HG03432 (cell line): Measurements from ENCODE around the gene ABTB1.
"Not testable (repeated sequence)": the region's sequence is repeated elsewhere in the genome, so short reads cannot be mapped to it uniquely, and the experiment has no call there.

Experiments used
- ATAC-seq: cut with Tn5 transposase; IDR thresholded peaks from one replicate; pipeline ENCODE4 v1.9.1; 2021; ENCODE audit warnings: mild to moderate bottlenecking, moderate library complexity; ENCODE audit not compliant: unreplicated experiment

ABTB1 gene

DNA sequence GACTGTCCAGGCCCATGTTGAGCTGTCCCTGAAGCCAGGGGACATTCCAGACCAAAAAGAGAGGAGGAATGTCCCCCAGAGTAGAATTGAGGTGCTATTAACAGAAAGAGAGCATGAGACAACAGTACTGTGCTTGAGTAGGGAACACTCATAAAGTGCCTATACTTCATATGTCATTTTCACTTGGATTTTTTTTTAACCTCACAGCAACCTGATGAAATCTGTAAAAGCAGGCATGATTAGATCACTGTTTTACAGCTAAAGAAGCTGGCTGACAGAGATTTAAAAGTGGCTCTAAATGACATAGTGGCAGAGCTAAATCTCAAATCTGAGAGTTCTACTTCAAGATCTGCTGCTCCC, 24.9 kb upstream of the ABTB1 start:
- ATAC-seq: no peak

DNA sequence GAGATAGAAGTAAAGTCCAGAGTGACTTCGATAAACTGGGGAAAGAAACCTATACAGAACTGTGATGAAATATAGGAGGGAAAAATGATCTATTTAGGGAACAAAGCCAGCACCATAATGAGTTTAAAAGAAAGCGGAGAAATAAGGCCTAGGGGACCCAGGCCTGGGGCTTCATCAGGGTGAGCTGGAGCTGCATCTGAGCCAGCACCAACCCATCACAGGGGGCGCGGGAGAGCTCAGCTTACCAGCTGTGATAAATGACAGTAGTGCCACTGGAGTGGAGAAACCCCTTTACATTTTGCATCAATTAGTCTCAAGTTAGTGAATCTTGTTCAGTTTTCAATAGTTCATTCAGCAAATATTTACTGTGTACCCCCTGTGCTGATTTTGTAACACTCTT, 22.5 kb upstream of the ABTB1 start:
- no peak for ATAC-seq

DNA sequence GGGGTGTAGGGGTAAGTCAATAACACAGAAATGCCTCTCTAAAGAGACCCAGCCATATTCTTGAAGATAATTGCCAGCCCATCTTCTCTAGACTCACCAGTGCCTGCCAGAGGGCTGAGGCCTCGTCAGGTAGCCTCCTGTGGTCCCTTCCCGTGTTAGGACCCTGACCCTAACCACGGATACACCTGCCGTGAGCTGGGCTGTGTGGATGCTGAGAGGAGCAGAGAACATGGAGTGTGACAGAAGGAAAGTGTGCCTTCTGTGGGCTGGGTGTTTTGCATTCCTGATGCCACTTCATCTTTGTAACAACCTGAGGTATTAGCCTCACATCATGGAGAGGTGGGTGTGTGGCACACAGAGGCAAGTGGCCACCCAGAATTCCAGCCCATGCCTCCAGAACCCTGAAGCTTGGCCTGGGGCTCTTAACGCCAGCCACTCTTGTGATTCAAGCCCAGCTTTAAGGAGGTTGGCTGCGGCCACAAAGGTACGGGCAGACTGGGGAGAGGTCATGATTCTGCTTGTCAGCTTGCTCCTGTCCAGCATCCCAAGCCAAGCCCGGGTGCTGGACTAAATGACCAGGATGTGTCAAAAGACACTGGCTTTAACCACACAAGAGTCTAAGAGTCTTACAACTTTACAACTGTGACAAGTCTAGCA, 21.1 kb upstream of the ABTB1 start:
- no peak for ATAC-seq

DNA sequence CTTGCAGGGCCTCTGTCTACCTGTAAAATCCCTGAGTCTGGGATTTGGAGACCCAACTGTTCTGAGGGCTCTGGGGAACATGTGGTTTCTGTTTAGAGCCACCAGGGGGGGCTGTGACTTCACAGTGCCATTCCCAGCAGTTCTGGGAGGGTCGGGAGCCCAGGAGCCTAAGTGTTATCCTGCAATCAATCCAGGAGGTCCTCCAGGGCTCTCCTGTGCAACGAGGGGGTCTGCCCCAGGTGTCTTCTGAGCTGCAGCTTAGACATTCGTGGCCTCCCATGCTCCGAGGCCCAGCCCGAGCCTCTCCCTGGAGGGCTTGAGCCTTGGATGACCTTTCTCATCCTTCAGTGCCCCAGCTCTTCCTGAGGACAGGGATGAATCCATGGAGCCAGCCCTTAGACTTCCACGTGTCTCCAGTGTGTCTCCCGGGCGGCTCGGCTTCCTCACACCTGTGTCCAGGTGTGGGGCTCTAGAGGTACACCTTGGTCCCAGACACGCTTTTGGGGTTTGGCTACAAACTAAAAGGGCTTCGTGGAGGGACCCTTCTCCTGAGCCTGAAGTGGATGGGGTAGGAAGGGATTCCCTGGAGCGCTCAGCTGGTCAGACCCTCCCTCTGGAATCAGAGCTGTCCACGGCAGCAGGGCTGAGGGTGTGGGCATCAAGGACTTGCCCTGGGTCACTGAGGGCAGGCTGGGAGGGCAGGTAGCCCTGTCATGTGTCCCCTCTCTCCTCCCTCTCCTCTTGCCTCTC, 20.3 kb upstream of the ABTB1 start:
- no peak for ATAC-seq

- ATAC-seq: no peak
These were observed 18.4 kb upstream of the ABTB1 start for GRCh38 chr3:127654374-127654773.

DNA sequence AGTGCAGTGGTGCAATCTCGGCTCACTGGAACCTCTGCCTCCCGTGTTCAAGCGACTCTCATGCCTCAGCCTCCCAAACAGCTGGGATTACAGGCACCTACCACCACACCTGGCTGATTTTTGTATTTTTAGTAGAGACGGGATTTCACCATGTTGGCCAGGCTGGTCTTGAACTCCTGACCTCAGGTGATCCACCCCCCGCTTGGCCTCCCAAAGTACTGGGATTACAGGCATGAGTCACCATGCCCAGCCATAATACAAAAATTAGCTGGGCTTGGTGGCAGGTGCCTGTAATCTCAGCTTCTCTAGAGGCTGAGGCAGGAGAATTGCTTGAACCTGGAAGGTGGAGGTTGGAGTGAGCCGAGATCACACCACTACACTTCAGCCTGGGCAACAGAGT, 17.8 kb upstream of the ABTB1 start:
- ATAC-seq: not testable (repeated sequence)

GRCh38 chr3:127655641-127656040, 17.1 kb upstream of the ABTB1 start:
- no peak for ATAC-seq

DNA sequence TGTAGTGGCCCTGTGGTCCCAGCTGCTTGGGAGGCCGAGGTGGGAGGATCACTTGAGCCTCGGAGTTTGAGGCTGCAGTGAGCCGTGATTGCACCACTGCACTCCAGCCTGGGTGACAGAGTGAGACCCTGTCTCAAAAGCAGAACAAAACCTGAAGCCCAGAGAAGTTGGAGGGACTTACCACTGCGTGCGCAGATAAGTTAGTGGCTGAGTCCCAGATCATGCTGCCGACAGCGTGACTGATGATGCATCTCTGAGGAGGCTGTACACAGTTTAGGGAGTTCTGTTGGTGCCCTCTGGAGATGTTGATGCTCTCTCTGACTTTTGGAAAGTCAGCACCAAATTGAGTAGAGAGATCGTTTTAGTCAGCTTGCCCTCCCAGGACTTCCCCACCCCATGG, 15.8 kb upstream of the ABTB1 start:
- ATAC-seq: no peak

GRCh38 chr3:127658234-127658633, 14.5 kb upstream of the ABTB1 start:
- no peak for ATAC-seq

GRCh38 chr3:127660621-127661251, 12.0 kb upstream of the ABTB1 start:
- no peak for ATAC-seq

DNA sequence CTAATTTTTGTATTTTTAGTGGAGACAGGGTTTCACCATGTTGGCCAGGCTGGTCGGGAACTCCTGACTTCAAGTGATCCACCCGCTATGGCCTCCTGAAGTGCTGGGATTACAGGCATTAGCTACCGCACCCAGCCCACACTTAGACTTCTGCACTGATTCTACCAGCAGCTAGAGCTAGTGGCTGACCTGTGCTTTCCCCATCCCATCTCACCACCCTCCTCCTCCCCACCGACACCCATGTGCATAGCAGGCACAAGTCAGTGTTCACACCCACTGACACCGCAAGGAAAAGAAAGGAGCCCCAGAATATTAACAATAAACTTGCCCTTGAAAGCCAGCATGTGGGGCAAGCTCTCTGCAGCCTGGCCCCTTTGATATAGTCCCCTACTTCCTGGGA, 11.2 kb upstream of the ABTB1 start:
- ATAC-seq: no peak

DNA sequence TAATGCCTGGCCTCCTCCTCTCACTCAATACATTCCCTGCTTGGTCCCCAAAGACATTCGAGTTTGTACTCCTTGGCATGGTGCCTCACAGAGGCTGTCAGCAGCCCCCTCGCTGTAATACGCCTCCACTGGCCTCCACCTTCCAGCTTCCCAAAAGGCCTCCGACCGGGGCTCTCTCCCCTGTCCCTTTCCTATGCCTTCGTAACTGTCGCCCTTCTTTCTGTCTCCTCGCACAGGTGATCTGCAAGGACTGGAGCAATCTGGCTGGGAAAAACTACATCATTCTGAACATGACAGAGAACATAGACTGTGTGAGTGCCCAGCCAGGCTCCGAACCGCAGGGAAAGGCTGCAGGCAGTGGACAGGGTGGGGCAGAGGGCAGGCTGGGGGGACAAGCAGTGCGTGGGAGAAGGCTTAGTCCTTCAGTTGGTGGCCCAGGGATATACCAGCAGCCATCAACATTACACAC, 10.7 kb upstream of the ABTB1 start:
- ATAC-seq: no peak

DNA sequence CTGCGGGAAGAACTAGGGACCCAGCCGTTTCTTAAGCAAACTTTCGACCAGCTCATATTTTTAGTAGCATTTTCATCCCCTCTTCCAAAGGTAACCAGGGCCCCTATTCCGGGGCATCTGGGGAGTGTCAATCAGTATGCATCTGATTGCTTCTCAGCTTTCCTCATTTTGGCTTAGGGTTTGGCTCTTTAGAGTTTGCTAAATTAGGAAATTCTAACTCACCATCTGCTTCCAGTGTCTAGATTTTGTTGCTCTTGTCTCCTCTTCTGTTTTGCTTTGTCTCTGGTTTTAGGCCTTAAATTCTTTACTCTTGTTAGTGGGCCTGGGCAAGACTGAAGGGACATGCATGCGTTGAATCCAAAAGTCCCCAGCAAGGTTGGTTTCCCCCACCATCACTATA, 9.6 kb upstream of the ABTB1 start:
- no peak for ATAC-seq

GRCh38 chr3:127665165-127665564, 7.6 kb upstream of the ABTB1 start:
- ATAC-seq: no peak

DNA sequence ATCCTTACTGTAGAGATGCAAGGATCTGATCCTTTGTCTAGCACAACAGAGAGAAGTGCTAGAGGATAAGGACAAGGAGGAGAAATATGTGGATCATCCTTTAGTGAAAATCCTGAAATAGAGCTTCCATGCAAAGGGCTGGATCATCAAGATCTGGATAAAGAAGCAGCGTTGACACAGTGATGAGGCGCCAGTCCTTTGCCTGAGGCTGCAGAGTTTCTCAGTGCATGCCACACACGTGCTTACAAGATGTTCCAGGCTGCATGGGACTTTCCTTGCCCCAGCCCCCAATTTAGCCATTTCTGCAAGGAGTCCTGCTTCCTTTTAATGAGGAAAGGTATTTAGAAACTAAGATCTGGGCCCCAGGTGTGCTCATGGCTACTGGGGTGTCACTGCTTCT, 7.2 kb upstream of the ABTB1 start:
- ATAC-seq: no peak

GRCh38 chr3:127666676-127667075, 6.1 kb upstream of the ABTB1 start:
- ATAC-seq: no peak

- ATAC-seq: no peak
These were observed 5.6 kb upstream of the ABTB1 start for GRCh38 chr3:127667119-127667681.

- ATAC-seq: no peak
These were observed 3.8 kb upstream of the ABTB1 start for GRCh38 chr3:127668906-127669305.

GRCh38 chr3:127669541-127670228, 3.1 kb upstream of the ABTB1 start:
- ATAC-seq: no peak

DNA sequence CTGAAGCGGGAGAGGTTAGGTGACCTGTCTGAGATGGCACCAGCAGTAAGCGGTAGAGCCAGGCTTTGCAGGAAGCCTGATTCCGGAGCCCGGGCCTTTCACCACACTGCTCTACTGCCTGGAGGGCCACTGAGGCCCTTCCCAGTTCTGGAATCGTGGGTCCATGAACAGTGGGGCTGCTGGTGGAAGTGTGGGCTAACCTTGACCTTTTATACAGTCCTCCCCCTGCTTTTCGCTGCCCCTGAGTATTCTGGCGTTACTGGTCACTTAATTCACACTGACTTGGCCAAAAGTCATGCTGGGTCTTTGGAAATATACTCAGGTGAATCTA, 2.6 kb upstream of the ABTB1 start:
- no peak for ATAC-seq

DNA sequence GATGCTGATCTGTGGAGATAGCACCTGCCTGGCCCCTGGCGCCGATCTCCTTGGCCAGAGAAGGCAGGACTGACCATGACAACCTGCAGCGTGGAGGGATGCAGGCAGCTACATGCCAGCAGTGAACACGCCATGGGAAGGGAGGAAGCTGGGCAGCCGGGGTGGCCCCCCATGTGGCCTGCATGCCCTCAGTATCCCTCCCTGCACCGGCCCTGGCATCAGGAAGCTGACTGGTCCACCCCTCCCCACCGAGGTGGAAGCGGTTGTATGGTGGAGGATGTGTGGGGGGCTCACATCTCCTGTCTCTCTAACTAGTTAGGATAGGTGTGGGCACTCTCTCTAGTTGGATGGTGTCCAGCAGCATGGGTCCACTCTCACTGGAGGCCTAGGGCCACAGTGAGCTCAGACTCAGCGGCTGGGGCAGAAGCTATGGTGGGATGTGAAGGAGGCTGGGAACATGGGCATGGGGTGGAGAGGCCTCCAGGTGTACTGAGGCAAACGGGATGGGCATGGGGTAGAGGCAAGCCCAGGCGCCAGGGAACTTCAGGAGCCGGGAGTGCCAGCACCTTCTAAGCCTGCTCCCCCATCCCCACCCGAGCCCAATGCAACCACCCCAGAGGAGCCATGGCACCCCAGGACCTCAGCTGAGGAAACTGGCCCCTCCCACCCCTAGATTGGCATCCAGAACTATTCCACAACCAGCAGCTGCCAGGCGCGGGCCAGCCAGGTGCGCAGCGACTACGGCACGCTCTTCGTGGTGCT, 1.8 kb upstream of the ABTB1 start:
- ATAC-seq: no peak
